Measurements from ENCODE around the gene NEUROD4. TPM values are rescaled to one million over a fixed set of nuclear protein-coding genes. Genes with fewer than 3 reads are reported as not detected.

Gene NEUROD4
- total RNA-seq, 2 experiments from 2014 or later: not detected

- Histone ChIP-seq H3K4me1 (ENCODE audit: insufficient read depth, low read length, poor library complexity, severe bottlenecking) (peaks cover 43% of the 10 kb centered on the region), H3K9me2 (ENCODE audit: insufficient read depth, low read length) (no peaks in the 10 kb centered on the region), H3K4me2 (ENCODE audit: low read length) (no peak overlapping the region), H3K9me3 (ENCODE audit: low read length) (peaks cover 14% of the 10 kb centered on the region; the same call in 1 of the 2 replicates), H3K79me2 (ENCODE audit: insufficient read depth, low read depth, low read length) (no peaks in the 10 kb centered on the region), H3K4me3 (ENCODE audit: low read depth, low read length, poor library complexity, severe bottlenecking) (no peak overlapping the region), H3K27ac (ENCODE audit: low read depth, low read length, poor library complexity, severe bottlenecking) (no peak overlapping the region), H2AFZ (ENCODE audit: low read length) (no peak overlapping the region), H3K36me3 (ENCODE audit: insufficient read depth, low read length) (peaks cover 7% of the 10 kb centered on the region), H4K20me1 (ENCODE audit: insufficient read depth, low read length) (no peaks in the 10 kb centered on the region)
- CTCF ChIA-PET (ENCODE audit: unreplicated experiment): interaction anchor here (3.2 kb wide), 1 partner anchor 74 kb away, joined by 25 read pairs; no protein-coding TSS in a partner anchor
- DNase-seq (ENCODE audit: low spot score): no peak
- POLR2A ChIA-PET: interaction anchor here (0.6 to 3.0 kb wide), 7 partner anchors 10 to 141 kb away, joined by 3 to 11 read pairs (median 3); partner anchors contain the start of gene TESPA1
- TF ChIP-seq CTCF (conservative IDR thresholded peaks at IDR 0.05; ENCODE audit: low read length) (no peak), EZH2phosphoT487 (IDR thresholded peaks at IDR 0.05; ENCODE audit: borderline replicate concordance, low read depth, low read length) (no peak)
- intact Hi-C loops (cut with micrococcal nuclease; ENCODE audit: unreplicated experiment): no loop called here
- BruUV-seq (replicated peaks): no TSS peak
Measured at GRCh38 chr12:54997929-54998522, 21.7 kb upstream of the NEUROD4 start.

DNA sequence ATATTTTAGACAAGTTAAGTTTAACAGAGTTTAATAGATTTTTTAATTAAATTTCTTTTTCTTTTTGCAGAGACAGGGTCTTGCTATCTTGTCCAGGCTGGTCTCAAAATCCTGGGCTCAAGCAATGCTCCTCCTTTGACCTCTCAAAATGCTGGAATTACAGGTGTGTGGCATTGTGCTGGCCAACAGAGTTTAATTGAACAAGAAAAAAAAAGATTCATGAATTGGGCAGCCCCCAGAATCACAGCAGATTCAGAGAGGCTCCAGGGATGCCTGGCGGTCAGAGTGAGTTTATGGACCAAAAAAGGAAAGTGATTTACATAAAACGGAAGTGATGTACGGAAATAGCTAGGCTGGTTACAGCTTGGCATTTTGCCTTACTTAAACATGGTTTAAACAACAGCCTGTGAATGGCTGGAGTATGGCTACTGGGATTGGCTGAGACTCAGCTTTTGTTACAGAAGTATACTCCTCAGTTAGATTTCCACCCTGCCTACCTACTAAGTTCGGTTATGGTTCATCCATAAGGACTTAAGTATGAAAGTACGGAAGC lies 20.7 kb upstream of the NEUROD4 start:
- CTCF ChIA-PET (ENCODE audit: unreplicated experiment): no interaction called here
- H3K9me2 ChIP-seq (ENCODE audit: insufficient read depth, low read length): no peaks in the 10 kb centered on the region
- H3K4me1 ChIP-seq (ENCODE audit: insufficient read depth, low read length, poor library complexity, severe bottlenecking): peaks cover 40% of the 10 kb centered on the region
- H2AFZ ChIP-seq (ENCODE audit: low read length): peak overlapping the region; percentile 94; the same call in 1 of the 2 replicates
- H3K36me3 ChIP-seq (ENCODE audit: insufficient read depth, low read length): peaks cover 7% of the 10 kb centered on the region
- no peak for TF ChIP-seq CTCF (conservative IDR thresholded peaks at IDR 0.05; ENCODE audit: low read length)
- no peak for TF ChIP-seq EZH2phosphoT487 (IDR thresholded peaks at IDR 0.05; ENCODE audit: borderline replicate concordance, low read depth, low read length)
- peak overlapping the region; percentile 19 for H3K4me3 ChIP-seq (ENCODE audit: low read depth, low read length, poor library complexity, severe bottlenecking)
- DNase-seq (ENCODE audit: low spot score): peak; percentile 76
- H3K27ac ChIP-seq (ENCODE audit: low read depth, low read length, poor library complexity, severe bottlenecking): peak overlapping the region; percentile 44
- H4K20me1 ChIP-seq (ENCODE audit: insufficient read depth, low read length): no peaks in the 10 kb centered on the region
- intact Hi-C loops (cut with micrococcal nuclease; ENCODE audit: unreplicated experiment): no loop called here
- BruUV-seq (replicated peaks): no TSS peak
- peak overlapping the region; percentile 37 for H3K4me2 ChIP-seq (ENCODE audit: low read length)
- POLR2A ChIA-PET: interaction anchor here (0.5 to 1.7 kb wide), 3 partner anchors 14 to 40 kb away, joined by 3 to 11 read pairs (median 3); partner anchors contain the start of gene TESPA1
- H3K79me2 ChIP-seq (ENCODE audit: insufficient read depth, low read depth, low read length): no peaks in the 10 kb centered on the region
- H3K9me3 ChIP-seq (ENCODE audit: low read length): peaks cover 14% of the 10 kb centered on the region; the same call in 1 of the 2 replicates
